Measurements from ENCODE around the gene PIK3R2. TPM values are rescaled to one million over a fixed set of nuclear protein-coding genes. Genes with fewer than 3 reads are reported as not detected.

PIK3R2 gene
- total and polyA plus RNA-seq, 2 of the 13 experiments (the other 11 are each of a cell fraction or from before 2014, with no cell fraction given), result 18.6 to 25.3 TPM

GRCh38 chr19:18173572-18174288 lies 20.8 kb downstream of the PIK3R2 start, which contains the start of gene IFI30 (continued):
- TF ChIP-seq ZBTB40 (IDR thresholded peaks at IDR 0.05), result no peak
- TF ChIP-seq ZBTB40 (CRISPR knock-in tag; IDR thresholded peaks at IDR 0.05), result peak; percentile 55; the same call in 1 of the 2 replicates
- no peak for TF ChIP-seq ZFP41 (CRISPR knock-in tag; IDR thresholded peaks at IDR 0.05; ENCODE audit: borderline replicate concordance)
- no peak for TF ChIP-seq IRF2 (CRISPR knock-in tag; IDR thresholded peaks at IDR 0.05)
- peak; percentile 88 for TF ChIP-seq RBM39 (IDR thresholded peaks at IDR 0.05; ENCODE audit: low read depth, low read length, poor library complexity, severe bottlenecking)
- TF ChIP-seq ETV6 (CRISPR knock-in tag; conservative IDR thresholded peaks at IDR 0.05), result no peak; the same call in 1 of the 2 replicates
- TF ChIP-seq XRCC5 (optimal IDR thresholded peaks at IDR 0.05; ENCODE audit: low read length), result peak; percentile 23
- TF ChIP-seq MAZ (IDR thresholded peaks at IDR 0.05; ENCODE audit: borderline replicate concordance, low read depth, low read length), result no peak
- TF ChIP-seq MAZ (CRISPR knock-in tag; IDR thresholded peaks at IDR 0.05; ENCODE audit: low read depth), result no peak; the same call in 1 of the 2 replicates
- no peak; the same call in 1 of the 2 replicates for TF ChIP-seq NFYB (CRISPR knock-in tag; IDR thresholded peaks at IDR 0.05)
- TF ChIP-seq RNF219 (CRISPR knock-in tag; IDR thresholded peaks at IDR 0.05), result no peak
- TF ChIP-seq RARA (CRISPR knock-in tag; IDR thresholded peaks at IDR 0.05), result 0 out of 2 replicates have a peak, but pooled peaks have one; percentile 12
- TF ChIP-seq RBM22 (optimal IDR thresholded peaks at IDR 0.05; ENCODE audit: low read length), result no peak
